GM21723 (cell line): Measurements from ENCODE around the gene CD68.

Source experiments
- ATAC-seq: cut with Tn5 transposase; IDR thresholded peaks from one replicate; pipeline ENCODE4 v1.9.1; 2021; ENCODE audit warnings: mild to moderate bottlenecking, moderate library complexity; ENCODE audit not compliant: unreplicated experiment

The CD68 gene

DNA sequence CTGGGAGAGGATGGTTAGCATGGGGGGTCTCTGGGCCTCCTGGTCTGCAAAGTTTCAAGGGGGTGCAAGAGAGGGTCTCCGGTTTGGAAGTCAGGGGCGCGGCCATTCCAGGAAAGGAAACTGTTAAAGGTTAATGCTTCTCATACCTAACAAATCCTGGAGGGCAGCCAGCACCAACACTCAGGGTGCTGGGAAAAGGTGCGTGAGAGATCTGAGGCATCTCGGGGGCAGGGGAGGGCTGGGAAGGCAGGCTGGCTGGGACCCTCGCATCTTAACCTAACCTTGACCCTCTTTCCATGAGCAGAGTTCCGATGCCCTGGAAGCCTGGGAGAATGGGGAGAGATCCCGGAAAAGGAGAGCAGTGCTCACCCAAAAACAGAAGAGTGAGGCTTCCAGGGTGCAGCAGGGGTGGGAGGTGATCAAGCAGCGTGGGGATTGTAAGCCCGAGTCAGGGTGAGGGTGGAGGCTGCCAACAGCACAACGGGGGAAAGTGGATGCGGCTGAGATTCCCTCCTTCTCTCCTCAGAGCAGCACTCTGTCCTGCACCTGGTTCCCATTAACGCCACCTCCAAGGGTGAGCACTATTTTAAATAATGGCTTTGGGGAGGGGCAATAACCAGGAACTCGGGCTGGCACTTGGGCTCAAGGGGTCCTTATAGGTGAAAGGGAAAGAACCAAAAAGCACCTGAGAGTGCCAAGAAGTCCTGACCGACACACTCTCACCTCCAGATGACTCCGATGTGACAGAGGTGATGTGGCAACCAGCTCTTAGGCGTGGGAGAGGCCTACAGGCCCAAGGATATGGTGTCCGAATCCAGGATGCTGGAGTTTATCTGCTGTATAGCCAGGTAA is 19.9 kb upstream of the CD68 start:
- ATAC-seq: no peak

DNA sequence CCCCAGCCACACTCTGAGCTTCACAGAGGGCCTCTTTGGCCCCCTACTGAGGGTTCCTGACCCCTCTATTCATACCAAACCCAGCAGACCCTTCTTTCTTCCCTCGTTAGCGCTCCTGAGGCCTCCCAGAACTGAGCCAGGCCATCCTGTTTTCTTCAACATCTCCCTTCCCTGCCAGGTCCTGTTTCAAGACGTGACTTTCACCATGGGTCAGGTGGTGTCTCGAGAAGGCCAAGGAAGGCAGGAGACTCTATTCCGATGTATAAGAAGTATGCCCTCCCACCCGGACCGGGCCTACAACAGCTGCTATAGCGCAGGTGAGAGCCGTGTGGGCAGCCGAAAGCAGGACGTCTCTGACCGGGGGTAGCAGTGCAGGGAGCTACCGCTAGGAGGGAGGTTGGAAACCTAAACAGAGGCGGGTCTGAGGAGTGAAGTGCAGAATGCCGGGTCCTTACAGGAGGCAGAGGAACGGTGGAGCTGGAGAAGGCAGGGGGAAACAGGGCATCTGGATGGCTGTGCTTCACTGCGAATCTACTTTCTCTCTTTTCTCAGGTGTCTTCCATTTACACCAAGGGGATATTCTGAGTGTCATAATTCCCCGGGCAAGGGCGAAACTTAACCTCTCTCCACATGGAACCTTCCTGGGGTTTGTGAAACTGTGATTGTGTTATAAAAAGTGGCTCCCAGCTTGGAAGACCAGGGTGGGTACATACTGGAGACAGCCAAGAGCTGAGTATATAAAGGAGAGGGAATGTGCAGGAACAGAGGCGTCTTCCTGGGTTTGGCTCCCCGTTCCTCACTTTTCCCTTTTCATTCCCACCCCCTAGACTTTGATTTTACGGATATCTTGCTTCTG is 19.0 kb upstream of the CD68 start:
- ATAC-seq: no peak

DNA sequence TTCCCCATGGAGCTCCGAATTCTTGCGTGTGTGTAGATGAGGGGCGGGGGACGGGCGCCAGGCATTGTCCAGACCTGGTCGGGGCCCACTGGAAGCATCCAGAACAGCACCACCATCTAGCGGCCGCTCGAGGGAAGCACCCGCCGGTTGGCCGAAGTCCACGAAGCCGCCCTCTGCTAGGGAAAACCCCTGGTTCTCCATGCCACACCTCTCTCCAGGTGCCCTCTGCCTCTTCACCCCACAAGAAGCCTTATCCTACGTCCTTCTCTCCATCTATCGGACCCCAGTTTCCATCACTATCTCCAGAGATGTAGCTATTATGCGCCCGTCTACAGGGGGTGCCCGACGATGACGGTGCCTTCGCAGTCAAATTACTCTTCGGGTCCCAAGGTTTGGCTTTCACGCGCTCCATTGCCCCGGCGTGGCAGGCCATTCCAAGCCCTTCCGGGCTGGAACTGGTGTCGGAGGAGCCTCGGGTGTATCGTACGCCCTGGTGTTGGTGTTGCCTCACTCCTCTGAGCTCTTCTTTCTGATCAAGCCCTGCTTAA is 18.3 kb upstream of the CD68 start:
- peak; percentile 62 for ATAC-seq

DNA sequence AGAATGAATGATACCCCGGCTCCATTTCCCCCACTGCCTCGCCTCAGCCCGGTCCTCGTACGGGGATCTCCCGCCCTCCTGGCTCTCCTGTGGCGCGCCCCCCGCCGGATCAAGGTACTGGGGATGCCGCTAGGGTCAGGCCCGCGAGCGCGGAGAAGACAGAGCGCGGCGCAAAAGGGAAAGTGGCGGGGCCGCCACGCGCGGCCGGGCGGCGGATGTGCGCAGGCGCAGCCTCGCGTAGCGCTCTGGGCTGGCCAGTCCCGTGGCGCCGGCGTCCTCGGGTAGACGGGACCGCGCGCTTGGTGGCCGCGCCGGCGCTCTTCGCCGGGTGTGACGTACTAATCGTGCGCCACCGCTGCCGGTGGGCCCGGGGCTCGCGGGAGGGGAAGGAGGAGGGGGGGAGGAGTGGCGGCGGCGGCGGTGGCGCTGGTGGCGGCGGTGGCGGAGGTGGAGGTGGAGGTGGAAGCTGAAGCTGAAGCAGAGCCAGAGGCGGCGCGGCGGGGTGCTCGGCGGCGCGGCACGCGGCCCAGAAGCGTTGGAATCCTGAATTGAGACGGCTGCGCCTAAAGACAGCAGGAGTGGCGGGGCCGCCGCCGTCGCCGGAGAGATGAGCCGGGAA is 17.7 kb upstream of the CD68 start, which contains the start of gene SENP3:
Gene SENP3 (plus strand): TSS at position 331 of the 619 bp plus-strand sequence. CDS start 1,158 bp downstream, outside the sequence.
- peak; percentile 49 for ATAC-seq

DNA sequence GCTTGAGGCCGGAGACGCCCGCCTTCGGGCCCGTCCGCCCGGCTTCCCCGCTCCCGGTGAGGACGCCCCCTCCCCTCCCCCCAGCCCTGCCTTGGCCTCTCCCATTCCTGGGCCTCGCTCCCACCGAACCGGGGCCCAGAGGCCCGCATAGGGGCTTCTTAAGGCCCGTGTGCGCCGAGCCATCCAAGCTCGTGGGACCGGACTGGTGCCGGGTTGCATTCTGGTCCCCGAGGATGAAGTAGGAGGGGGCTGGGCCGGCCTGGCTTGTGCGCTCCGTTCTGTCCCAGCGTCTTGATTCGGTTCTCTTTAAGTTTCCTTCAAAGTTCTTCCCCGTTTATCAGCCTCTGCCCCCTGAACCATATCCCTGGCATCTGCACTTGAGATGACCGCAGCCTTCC is 17.2 kb upstream of the CD68 start:
- ATAC-seq: peak; percentile 12

DNA sequence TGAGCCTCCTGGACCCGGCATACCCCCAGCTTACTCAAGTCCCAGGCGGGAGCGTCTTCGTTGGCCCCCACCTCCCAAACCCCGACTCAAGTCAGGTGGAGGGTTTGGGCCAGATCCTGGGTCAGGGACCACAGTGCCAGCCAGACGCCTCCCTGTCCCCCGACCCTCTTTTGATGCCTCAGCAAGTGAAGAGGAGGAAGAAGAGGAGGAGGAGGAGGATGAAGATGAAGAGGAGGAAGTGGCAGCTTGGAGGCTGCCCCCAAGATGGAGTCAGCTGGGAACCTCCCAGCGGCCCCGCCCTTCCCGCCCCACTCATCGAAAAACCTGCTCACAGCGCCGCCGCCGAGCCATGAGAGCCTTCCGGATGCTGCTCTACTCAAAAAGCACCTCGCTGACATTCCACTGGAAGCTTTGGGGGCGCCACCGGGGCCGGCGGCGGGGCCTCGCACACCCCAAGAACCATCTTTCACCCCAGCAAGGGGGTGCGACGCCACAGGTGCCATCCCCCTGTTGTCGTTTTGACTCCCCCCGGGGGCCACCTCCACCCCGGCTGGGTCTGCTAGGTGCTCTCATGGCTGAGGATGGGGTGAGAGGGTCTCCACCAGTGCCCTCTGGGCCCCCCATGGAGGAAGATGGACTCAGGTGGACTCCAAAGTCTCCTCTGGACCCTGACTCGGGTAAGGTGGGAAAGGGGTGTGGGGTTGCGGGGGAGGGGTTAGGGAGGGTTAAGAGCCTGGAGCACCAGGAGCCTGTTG is 16.1 kb upstream of the CD68 start:
- no peak for ATAC-seq

DNA sequence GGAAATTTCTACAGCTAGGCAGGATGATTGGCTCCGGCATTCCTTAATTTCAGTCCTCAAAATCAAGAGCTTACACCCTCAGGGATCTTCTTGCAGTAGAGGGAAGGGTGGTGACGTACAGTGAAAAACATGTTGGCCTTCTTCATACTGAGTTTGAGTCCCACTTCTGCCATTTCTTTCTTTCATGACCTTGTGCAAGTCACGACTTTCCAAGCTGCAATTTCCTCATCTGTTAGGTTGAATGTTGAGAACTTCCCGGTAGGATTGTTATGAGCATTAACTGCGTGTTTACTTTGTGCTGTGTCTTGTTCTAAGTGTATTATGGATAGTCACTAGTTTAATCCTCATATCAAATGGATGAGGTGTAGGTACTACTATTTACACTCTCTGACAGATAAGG is 9.9 kb upstream of the CD68 start:
- ATAC-seq: no peak

DNA sequence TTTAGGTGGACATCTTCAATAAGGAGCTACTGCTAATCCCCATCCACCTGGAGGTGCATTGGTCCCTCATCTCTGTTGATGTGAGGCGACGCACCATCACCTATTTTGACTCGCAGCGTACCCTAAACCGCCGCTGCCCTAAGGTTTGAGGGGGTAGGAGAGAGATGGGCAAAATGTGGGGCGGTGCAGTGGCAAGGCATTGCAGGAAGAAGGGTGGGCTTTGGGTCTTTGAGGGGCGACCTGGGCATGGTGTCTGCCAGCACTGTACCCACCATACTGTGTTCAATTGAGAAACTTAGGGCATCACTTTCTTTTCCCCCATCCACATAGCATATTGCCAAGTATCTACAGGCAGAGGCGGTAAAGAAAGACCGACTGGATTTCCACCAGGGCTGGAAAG is 9.1 kb upstream of the CD68 start:
- no peak for ATAC-seq

DNA sequence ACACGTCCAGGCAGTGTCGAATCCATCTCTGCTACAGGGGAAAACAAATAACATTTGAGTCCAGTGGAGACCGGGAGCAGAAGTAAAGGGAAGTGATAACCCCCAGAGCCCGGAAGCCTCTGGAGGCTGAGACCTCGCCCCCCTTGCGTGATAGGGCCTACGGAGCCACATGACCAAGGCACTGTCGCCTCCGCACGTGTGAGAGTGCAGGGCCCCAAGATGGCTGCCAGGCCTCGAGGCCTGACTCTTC is 7.2 kb upstream of the CD68 start:
- peak; percentile 89 for ATAC-seq

DNA sequence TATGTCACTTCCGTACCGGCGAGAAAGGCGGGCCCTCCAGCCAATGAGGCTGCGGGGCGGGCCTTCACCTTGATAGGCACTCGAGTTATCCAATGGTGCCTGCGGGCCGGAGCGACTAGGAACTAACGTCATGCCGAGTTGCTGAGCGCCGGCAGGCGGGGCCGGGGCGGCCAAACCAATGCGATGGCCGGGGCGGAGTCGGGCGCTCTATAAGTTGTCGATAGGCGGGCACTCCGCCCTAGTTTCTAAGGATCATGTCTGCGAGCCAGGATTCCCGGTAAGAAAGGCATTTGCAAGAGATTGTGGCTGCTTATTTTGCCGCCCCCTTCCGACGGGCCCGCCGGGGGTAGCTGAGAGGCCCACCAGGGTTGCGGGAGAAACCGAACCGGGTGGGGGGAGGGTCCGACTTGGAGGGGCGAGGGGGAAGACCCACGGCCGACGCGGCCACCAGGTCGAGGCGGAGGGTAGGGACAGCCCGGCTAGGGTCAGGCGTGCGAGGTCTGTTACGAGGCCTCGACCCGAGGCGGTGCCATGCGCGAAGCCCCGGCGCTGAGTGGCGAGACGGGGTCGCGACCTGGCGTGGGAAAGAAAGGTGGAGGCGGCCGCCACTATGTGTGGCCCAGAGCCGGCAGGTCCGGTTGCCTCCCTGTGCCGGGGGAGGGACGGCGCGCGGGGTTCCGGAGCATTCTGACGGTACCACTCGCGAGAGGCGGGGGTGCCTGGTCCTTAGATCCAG is 6.7 kb upstream of the CD68 start:
- ATAC-seq: peak; percentile 5

DNA sequence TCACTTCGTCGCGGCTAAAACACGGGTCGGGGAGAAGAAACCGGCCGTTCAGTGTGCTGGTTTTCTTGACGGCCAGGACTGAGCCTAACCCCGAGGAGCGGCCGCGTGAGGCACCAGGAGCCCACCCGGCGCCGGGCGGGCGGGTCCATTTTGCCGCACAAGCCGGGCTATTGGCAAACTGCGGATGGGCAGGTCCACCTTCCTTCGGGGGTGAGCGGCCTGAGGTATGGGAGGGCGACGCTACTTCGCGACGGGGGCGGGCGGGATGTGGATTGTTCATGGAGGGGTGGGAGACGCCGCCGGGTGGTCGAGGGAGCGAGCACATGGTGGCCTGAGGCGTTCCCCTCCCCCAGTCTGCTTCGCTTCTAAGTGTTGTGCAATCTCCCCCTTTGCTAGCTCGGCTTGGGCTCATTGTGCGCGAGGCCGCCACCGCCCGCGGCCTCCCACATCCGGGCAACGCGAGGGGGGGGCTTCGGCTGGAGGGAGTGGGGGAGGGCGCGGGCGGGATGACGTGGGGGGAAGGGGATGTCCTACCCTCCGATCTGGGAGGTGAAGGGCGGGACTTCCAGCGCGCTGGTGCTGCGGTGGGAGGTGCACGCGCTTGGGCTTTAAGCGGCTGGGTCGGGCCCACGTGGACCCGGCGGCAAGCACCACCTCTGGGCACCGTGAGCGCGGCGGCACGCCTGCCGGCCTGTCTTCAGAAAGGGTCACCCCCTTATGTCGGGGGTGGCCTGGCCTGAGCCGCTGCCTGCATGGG is 5.9 kb upstream of the CD68 start:
- ATAC-seq: peak; percentile 28

DNA sequence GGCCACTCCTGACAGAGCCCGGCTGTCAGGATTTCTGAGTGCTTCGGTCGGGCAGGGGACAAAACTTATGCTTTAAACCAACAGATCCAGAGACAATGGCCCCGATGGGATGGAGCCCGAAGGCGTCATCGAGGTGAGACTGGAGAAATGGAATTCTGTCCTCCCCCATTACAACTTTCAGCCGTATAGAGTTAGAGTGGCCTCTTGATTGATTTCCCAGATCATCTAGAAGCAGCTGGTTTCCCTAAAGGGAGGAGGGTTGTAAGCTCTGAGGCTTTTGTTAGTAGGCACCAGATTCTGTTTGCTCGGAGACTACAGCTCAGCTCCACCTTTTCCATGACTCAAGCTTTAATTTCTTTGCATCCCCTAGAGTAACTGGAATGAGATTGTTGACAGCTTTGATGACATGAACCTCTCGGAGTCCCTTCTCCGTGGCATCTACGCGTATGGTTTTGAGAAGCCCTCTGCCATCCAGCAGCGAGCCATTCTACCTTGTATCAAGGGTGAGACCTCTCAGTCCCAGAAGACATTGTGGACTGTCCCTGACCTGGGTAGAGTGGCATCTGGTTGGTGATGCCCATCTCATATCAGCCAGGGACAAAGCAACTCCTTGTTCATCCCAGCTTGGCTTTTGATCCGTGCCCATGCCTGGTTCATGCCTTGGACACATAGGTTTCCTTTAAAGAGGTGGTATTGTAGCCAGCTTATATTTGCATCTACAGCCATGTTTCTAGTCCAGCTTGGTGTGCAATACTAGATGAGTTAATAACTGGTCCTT is 5.1 kb upstream of the CD68 start:
- no peak for ATAC-seq

DNA sequence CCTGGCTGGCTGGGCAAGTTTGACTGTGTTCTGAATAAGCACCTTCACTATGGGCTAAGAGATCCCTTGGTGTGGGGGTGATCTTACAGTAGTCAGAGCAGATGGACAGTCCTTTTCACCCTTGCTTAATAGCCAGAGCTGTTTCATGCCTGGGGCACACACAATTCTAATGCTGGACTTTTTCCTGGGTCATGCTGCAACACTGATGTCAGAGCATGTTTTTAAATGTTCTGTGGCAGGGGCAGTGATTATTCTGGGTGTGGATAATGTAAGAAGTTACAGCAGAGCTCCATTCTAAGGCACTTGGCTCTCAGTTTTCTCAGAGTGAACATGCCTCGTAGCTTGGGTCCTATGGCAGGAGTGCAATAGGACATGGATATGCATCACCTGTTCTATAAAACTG is 4.0 kb upstream of the CD68 start:
- no peak for ATAC-seq

DNA sequence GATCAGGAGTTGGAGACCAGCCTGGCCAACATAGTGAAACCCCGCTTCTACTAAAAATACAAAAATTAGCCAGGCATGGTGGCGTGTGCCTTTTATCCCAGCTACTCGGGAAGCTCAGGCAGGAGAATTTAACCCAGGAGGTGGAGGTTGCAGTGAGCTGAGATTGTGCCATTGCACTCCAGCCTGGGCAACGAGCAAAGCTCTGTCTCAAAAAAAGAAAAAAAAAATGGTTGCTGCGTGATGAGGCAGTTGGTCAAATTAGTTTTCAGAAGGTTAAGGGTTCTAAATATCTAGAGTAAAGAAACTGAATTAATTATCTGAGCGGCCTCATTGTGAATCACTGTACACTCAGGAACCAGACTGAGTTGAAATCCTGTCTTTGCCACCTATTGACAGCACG is 3.5 kb upstream of the CD68 start:
- no peak for ATAC-seq

DNA sequence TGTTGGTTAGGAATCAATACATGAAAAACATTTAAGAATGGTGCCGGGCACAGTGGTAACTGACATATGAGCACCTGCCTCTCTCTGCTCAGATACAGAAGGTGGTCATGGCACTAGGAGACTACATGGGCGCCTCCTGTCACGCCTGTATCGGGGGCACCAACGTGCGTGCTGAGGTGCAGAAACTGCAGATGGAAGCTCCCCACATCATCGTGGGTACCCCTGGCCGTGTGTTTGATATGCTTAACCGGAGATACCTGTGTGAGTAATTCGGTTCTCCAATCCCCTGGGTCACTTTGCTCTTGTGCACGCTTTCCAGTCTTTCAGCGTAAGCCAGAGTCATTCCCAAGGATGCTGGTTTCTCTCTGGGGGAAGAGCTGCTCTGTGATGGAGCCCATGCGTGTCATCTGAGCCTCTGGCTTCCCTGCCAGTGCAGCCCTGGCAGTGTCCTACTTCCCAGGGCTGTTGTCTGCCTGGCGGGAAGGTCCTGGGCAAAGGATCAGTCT is 3.0 kb upstream of the CD68 start:
- ATAC-seq: no peak

DNA sequence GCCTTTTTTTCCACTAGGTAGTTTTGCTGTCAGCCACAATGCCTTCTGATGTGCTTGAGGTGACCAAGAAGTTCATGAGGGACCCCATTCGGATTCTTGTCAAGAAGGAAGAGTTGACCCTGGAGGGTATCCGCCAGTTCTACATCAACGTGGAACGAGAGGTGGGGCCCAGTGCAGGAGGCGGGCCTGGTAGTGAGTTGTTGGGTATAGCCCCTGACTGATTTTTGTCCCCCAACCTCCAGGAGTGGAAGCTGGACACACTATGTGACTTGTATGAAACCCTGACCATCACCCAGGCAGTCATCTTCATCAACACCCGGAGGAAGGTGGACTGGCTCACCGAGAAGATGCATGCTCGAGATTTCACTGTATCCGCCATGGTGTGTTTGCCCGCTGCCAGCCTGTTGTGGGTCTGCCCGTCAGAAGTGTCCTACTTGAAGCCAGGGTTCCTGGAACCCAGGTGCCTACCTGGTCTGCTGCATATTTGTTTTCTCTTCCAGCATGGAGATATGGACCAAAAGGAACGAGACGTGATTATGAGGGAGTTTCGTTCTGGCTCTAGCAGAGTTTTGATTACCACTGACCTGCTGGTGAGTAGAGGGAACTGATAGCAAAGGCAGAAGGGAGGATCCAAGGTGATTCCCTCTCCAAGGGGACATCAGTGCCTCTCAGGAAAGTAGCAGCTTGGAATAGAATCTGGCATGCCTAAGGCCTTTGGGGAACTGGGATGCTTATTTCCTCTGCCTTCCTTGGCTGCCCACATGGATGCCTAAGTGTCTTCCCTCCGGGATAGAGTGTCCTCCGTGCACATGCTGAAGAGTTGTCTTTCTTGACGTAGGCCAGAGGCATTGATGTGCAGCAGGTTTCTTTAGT is 1.9 kb upstream of the CD68 start:
- no peak for ATAC-seq

DNA sequence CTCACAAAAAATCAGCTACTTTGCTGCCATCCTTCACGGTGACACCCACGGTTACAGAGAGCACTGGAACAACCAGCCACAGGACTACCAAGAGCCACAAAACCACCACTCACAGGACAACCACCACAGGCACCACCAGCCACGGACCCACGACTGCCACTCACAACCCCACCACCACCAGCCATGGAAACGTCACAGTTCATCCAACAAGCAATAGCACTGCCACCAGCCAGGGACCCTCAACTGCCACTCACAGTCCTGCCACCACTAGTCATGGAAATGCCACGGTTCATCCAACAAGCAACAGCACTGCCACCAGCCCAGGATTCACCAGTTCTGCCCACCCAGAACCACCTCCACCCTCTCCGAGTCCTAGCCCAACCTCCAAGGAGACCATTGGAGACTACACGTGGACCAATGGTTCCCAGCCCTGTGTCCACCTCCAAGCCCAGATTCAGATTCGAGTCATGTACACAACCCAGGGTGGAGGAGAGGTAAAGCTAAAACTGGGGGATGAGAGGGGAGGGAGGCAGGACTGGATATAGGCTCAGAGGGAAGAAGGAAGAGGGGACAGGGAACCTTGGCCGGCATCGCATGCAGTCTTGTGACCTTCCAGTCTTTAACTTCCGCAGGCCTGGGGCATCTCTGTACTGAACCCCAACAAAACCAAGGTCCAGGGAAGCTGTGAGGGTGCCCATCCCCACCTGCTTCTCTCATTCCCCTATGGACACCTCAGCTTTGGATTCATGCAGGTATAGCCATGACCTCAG is 581 bp downstream of the CD68 start:
- no peak for ATAC-seq
